Hematopoietic multipotent progenitor cell treated with erythropoietin and hydrocortisone succinate and interleukin-3 and kit ligand, for 15 days (in vitro differentiated cells): ENCODE results near the gene NCEH1.

Source experiments
- DNase-seq: peaks from one replicate; pipeline ENCODE4 v3.0.0-alpha.2; 2015; ENCODE audit warnings: low spot score

The NCEH1 gene

DNA sequence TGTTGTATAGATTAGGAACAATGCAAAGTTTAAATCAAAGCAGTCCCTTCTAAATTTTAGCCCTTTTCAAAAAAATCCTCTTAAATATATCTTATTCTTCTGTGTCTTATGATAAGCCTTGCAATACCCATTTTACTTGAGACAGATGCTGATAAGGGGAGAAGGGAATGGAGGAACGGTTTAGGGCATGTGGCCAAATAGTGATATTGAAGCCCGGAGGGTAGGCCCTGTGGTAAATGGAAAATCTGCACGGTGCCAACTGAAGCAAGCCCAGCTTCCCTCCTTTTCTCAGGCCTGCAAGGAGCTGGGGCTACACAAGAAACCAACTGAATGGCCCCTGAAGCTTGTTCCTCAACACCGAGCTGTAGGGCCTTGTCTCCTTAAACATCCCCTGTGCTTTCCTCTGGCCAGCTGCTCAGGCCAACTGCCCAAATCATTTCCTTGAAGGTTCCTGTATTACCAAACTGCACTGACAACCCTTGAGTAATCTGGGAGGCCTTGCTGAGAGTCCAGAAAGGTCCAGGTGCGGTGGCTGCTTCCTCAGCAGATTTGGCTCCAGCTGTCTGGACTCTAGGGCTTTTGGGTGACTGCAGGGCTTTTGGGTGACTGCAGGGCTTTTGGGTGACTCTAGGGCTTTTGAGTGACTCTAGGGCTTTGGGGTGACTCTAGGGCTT lies 67.2 kb downstream of the NCEH1 start:
- DNase-seq: no peak

DNA sequence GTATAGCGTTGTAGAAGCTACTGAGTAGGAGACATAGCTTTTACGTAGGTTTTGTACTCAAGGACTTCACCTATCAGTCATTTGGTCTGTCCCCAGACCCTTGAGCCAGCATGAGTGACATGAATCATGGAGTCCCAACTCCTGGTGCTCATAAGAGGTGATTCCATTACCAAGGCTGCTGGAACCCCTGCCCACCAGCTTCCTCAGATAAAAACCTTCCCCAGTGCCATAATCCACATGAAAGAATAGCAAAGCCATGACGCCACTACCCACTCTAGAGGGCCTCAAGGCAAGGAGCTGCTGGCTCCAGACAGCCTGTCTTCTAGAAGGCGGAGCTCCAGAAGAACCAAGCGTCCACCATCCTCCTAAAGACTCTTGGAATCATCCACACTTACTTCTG lies 69.6 kb downstream of the NCEH1 start:
- DNase-seq: no peak

DNA sequence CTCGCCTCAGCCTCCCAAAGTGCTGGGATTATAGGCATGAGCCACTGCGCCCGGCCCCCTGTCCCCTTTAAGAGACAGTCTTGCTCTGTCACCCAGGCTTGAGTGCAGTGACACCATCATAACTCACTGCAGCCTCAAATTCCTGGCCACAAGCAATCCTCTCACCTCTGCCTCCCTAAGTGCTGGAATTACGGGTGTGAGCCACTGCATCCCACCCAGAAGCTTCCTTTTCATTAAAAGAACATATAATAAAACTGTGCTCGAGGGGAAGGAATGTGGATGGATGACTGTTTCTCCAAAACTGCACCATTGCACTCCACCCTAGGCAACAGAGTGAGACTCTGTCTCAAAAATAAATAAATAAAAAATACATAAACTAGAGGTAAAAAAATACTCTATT lies 70.1 kb downstream of the NCEH1 start:
- DNase-seq: no peak

DNA sequence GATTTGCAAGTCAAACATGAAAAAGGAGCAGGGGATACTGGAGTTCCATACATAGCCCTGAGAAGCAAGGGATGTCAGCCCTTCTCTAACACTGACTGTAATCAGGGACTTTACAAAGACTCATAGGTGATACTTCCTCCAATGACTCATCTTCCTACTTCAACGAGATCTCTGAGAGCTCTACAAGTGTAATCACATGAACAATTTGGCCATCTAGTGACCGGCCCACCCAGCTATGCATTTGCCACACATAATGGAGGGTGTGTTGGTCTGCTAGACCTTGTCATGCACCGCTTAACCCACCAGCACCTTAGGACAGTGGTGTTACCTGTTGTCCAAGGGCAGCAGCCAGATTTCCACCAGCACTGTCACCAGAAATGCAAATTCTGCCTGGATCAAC lies 75.3 kb downstream of the NCEH1 start:
- DNase-seq: no peak

DNA sequence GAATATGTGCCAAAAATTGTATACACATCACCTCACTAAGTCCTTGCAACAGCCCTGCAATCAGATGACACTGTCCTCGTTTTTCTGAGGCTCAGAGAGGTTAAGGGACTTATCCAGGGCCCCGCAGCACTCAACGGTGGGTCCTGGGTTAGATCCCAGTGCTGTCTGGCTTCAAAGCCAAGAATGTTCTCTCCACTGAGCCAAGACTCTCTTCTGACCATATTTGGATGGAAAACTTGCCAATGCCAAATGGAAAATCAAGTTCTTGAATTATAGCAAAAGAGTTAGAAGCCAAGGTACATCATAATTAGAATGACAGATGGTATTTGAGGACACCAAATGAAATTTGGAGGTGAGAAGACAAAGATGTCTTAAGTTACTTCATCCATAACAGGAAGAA lies 75.9 kb downstream of the NCEH1 start:
- DNase-seq: no peak

DNA sequence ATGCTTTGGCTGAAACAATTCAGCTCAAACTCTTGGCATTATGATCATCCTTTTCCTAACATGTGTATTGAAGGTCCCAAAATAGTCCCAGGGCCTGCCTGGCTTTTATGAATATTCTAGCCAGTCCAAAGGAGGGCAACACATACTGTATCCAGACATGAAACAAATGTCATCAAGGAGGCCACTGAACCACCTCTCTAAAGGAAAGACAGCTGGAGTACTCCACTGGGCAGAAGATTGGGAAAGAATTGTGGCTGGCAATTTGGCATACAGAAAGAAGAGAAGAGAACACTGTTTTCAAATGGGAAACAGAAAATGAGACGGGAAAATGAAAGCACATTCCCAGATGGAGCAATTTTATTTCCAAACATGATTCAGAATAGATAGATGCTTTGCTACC lies 80.6 kb downstream of the NCEH1 start:
- DNase-seq: no peak

DNA sequence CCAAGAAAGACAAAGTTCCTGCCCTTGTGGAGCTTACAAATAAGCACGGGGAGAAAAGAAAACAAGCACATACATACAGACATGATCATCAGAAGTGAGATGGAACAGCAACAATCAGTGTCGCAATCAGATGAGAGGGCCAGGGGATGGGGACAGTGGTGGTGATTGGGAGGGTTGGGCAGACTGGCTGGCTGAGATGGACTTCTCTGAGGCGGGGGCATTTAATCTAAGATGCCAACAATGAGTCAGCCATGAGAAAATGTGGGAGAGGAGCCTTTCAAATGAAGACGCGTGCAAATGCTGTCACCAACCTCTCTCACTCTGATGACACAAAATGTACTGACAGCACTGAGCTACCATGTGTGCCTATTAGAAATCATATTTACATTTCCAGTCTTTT lies 81.4 kb downstream of the NCEH1 start:
- no peak for DNase-seq

DNA sequence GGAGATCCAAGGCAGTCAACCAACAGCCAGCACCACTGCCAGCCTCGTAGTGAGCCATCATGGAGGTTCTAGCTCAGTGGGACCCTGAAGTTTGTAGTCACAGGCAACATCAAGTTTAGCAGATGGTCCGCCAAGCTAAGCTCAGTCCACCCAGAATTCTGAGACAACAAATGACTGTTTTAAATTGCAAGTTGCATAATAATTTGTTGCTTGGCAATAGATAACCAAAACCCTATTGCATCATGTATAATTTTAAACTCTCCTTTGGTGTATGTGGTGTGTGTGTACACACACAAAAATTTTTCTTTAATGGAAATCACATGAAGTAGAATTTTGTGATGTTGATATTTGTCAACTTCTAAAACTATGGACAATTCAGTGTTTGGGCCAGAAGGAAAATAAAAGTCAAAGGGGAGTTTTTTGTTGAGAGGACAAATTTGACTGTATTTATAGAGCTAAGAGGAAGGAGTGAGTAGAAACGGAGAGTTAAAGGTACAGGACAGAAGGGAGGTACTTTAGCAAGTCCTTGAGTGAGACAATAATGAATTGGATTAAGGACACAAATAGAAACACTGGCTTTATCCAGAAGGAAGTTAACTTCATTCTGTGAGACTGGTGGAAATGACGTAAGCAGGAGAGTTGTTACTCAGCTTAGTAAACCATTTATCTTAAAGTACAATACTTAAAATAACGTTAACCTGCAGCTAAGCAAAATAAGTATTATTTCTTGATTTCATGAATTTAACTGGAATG lies 83.6 kb downstream of the NCEH1 start:
- no peak for DNase-seq

DNA sequence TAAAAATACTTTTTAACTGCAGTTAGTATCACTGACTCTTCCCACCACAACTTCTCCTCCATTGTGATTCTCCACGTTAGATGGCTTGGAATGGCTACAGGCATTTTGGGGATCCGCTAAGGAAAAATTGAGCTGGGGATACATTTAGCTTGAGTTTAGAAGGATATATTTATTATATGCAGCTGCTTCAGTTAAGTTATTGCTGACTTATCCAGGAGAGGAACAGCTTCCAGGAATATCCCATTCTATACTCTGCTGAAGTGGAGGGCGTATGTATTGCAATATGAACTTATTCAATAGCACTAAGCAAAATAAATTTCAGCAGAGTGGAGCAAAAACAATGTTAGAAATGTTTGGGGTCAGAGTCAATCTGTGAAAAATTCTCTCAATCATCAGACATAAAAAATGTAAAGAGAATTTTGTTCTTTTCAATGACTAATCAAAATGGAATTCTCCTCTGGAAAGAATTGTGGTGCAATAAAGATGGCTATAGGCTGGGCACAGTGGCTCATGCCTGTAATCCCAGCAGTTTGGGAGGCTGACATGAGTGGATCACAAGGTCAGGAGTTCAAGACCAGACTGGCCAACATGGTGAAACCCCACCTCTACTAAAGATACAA lies 84.7 kb downstream of the NCEH1 start:
- no peak for DNase-seq

DNA sequence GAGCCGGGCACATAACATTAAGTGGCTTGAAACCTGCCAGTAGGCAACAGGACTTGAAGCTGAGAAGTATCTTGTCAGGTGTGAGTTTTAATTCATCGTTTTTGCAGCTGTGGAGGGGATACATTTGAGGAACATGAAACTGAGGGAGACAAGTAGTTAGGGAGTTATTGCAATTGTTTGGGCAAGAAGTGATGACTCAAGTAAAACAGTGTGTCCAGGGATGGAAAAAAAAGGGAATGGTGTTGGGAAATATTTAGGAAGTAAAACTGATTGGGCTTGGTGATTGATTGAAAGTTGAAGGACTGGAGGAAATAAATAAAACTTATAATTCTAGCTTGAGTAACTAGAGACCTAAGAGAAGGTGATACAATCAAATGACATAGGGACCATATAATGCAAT lies 85.5 kb downstream of the NCEH1 start:
- DNase-seq: no peak

DNA sequence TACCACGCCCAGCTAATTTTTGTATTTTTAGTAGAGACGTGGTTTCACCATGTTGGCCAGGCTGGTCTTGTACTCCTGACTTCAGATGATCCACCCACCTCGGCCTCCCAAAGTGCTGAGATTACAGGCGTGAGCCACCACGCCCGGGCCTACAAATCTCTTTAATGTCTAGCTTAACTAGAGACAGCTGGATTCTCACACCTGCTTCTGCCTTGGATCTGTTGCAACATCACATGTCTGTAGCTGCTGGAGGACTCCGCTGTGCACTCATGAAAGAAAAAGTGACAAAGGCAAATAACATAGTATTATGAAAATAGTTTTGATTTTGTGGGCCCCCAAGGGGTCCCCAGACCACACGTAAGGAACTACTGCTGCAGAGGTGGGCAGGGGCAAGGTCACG lies 85.9 kb downstream of the NCEH1 start:
- DNase-seq: no peak

DNA sequence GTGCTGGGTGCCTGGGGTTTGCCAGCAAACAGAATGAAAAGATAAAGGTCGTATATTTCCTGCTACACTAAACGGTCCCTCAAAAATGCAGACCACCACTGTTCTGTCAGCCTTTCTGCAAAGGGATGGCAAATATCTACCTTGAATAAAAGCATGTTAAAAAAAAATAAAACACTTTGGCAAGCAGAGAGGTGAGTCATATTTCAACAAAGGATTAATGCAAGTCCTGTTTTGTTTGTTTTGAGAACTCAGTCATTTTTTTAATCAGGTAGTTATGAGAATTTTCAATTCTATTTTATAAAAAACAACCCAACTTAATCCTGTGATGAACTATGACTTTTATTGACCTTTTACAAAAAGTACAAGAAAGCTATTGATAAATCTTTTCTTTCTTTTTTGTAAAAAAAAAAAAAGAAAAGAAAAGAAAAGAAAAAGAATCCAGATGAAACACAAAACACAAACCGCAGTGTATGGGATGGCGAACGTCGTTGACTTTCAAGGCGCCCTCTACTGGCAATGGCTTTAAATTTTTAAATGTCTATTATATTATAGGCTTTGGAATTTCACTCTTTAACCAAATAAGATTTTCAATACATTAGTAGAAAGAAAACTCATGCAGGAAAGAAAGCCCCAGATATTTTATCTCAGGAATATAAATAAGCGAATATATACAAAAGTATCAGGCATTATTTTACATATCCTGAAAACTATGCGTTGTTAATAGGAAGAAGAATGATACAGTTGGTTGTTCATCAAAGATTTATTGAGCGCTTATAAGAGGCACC lies 87.8 kb downstream of the NCEH1 start:
- peak; percentile 54 for DNase-seq

DNA sequence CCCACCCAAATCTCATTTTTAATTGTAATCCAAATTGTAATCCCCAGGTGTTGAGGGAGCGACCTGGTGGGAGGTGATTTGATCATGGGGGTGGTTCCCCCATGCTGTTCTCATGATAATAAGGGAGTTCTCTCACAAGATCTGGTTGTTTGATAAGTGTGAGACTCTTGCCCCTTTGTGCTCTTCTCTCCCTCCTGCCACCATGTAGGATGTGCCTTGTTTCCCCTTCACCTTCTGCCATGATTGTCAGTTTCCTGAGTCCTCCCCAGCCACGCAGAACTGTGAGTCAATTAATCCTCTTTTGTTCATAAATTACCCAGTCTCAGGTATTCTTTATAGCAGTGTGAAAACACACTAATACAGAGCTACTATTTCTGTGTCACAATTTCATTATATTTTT lies 88.7 kb downstream of the NCEH1 start:
- no peak for DNase-seq

DNA sequence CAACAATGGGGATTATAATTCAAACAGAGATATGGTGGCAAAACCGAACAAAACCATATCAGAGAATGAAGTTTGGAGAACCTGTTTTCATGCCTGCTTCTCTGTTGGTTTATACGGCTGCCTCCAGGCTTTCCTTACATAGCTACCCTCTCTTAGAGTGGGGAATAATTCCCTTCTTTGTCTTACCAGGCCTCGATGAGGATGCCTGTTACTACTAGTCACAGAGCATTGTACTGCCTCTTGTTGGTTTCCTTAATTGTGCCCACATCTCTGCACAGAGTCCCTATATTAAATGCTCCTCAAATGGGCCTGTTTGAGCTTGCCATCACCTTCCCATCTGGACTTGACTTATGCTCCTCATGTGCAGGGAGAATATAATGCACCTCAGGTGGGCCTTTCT lies 92.9 kb downstream of the NCEH1 start:
- no peak for DNase-seq

DNA sequence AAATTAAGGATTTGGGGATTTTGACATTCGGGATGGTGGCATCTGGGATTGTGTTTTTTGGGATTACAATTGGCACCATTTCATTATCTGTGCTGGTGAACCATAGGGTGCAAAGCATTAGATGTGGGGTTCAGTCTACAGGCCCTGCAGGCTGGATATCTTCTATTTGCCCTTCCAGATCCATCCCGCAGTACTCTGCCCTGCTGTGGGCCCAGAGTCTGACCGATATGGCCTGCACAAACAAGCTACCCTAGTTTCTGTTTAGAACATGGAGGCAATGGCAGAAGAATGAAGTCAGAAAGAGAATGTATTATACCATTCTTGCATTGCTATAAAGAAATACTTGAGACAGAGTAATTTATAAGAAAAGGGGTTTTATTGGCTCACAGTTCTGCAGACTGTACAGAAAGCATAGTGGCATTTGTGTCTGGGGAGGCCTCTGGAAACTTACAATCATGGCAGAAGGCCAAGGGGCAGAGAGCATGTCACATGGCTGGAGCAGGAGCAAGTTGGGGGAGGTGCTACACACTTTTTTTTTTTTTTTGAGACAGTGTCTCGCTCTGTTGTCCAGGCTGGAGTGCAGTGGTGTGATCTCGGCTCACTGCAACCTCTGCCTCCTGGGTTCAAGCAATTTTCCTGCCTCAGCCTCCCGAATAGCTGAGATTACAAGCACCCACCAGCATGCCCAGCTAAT lies 93.7 kb downstream of the NCEH1 start:
- no peak for DNase-seq

DNA sequence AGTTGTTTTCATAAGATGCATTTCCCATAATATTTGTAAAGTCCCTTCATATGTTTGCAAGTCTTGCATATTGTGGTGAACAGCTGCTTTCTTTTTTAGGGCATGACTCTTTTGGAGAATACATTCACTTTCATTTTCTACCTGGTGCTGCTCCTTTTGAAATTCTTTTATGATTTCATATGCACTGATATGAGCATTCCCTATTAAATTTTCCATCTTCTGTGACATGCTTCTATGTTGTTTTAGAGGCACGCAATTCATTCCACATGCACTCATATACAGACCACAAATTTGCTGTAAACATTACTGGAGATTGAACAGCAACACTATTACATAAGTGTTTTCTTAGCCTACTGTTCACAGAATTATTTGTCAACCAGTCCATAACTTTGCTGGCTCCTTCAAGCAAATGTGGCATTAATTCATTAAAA lies 94.8 kb downstream of the NCEH1 start:
- DNase-seq: no peak

DNA sequence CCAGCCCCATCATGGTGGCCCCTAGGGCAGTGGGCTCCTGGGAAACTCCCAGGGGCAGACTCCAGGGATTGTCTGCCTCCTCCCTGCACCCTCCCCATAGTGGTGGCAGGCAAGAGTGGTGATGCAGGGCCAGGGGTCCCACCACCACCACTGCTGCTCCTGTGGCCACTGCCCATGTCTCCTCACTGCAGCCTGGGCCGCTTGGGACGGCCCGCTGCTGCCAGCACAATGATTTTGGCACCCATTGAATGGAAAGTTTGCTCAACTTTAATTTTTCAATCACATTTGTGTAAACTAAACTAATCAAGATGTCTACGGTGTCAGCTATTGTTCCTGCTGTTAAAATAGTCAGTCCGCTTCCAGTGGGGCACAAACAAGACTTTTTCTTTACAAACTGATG lies 95.6 kb downstream of the NCEH1 start:
- DNase-seq: no peak

DNA sequence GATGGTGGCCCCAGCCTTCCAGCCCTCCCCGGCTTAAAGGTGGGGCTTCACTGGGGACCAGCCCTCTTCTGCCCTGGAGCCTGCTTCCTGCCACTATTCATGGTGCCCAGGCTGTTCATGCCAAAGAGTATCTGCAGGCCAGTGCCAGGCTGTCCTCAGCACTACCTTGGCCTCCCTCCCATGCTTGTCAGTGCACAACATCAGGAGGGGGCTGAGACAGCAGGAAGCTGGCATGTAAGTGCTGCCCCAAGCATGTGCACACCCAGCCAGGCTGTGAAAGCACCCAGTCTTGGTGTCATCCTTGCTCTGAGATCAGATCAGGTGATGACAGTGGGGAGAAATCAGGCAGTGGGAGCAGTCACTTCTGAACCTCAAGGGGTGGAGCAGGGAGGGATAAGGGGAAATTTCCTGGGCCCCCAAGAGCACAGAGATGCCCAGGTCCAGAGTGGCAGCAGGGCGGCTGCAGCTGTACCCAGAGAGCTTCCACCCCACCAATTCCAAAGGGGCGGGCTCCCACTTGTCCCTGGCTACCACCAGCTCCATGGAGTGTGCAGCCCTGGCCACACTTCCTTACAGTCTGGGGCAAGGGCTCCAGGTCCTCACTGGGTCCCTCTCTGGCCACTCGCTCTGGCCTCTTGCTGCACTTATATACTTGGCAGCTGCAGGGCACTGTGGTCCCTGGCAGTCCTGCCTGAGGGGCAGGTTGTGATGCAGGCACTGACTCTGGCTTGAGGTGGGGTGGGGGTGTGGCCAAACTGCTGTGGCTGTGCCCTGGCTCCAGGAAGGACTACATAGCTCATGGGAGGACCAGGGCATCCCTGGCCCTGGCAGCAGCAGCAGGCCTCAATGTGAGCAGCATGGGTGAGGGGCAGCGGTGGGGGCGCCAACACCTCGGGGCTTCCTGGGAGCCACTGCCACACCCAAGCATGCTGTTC lies 96.3 kb downstream of the NCEH1 start:
- DNase-seq: no peak

DNA sequence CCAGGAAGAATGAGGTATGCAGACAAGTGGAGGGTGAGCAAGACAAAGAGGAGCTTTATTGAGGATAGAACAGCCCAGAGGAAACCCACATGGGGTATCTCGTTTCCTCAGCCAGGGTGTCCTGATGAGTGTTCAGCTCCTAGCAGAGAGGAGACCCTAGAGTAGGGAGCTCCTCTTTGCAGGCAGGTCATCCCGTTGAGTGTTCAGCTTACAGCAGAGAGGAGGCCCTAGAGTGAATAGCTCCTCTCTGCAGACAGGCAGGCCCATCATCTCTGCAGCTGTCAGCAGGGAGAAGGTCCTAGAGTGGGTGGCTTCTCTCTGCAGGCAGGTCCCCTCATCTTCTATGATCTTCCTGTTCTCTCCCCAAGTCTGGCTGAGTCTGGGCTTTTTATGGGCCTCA lies 97.0 kb downstream of the NCEH1 start:
- no peak for DNase-seq

DNA sequence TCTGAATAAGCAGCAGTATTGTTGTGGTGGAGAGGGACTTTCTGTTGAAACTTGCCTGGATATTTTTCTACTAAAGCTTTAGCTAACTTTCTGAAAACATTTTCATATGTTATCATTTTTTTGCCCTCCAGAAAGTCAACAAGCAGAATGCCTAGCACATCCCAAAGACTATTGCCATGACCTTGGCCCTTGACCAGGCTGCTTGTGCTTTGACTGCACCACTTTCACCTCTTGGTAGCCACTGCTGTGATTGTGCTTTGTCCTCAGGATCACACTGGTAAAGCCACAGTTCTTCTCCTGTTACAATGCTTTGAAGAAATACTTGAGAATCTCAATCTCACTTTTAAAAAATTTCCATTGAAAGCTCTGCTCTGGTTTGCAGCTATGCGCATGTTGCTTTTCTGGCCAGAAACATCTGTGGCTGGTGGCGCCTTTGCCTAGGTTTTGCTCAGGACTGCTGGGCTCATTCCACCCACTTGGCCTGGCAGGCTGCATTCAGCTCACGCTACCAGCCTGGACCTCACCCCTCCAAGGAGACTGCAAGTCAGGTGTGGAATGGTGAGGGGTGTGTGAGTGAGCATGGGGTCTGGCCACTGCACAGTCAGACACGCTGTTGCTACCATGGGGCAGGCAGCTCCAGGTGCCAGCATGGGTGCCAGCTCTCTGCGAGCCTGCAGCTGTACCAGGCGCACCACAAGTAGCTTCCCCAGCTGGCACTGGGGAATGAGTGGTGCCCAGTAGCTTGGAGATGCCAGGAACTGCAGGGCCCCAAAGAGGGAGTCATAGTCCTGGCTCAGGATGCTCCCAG lies 97.8 kb downstream of the NCEH1 start:
- no peak for DNase-seq
